ENCODE data around the gene ANKRD6. TPM values are rescaled to one million over a fixed set of nuclear protein-coding genes. Genes with fewer than 3 reads are reported as not detected.
"Not testable (repeated sequence)": the region's sequence is repeated elsewhere in the genome, so short reads cannot be mapped to it uniquely, and the experiment has no call there.

ANKRD6 gene
- total RNA-seq, 2 donors from 2014 or later, result 1.6 to 3.8 TPM

GRCh38 chr6:89619567-89619966 lies 186.6 kb downstream of the ANKRD6 start:
- no peak for ATAC-seq (replicated peaks)
- no peaks in the 10 kb centered on the region for H3K27me3 Mint-ChIP-seq
- H3K27ac Mint-ChIP-seq, result no peak overlapping the region
- no peaks in the 10 kb centered on the region for H3K9me3 Mint-ChIP-seq
- H3K4me3 Mint-ChIP-seq, result no peak overlapping the region
- no peaks in the 10 kb centered on the region for H3K4me1 Mint-ChIP-seq
- H3K36me3 Mint-ChIP-seq (ENCODE audit: low read depth), result no peaks in the 10 kb centered on the region

GRCh38 chr6:89623749-89624148 lies 190.8 kb downstream of the ANKRD6 start:
- Mint-ChIP-seq H3K4me1 (no peaks in the 10 kb centered on the region), H3K36me3 (ENCODE audit: low read depth) (no peaks in the 10 kb centered on the region), H3K4me3 (no peak overlapping the region), H3K27ac (no peak overlapping the region), H3K27me3 (no peaks in the 10 kb centered on the region), H3K9me3 (no peaks in the 10 kb centered on the region)
- ATAC-seq (replicated peaks), result no peak

- Mint-ChIP-seq H3K27ac (no peak overlapping the region), H3K27me3 (no peaks in the 10 kb centered on the region), H3K4me1 (peaks cover 8% of the 10 kb centered on the region), H3K9me3 (no peaks in the 10 kb centered on the region), H3K4me3 (no peak overlapping the region), H3K36me3 (ENCODE audit: low read depth) (peaks cover 26% of the 10 kb centered on the region)
- ATAC-seq (replicated peaks), result no peak
Measured at GRCh38 chr6:89630488-89630887, 197.5 kb downstream of the ANKRD6 start.

- H3K27me3 Mint-ChIP-seq, H3K27ac Mint-ChIP-seq: not testable (repeated sequence)
Measured at GRCh38 chr6:89636412-89636811, 203.5 kb downstream of the ANKRD6 start.

GRCh38 chr6:89637960-89638319 lies 205.0 kb downstream of the ANKRD6 start:
- peak overlapping the region; percentile 95 for H3K27ac Mint-ChIP-seq
- ATAC-seq (replicated peaks), result no peak
- no peaks in the 10 kb centered on the region for H3K27me3 Mint-ChIP-seq
- H3K36me3 Mint-ChIP-seq (ENCODE audit: low read depth), result peaks cover 73% of the 10 kb centered on the region
- H3K9me3 Mint-ChIP-seq, result no peaks in the 10 kb centered on the region
- peaks cover 22% of the 10 kb centered on the region for H3K4me1 Mint-ChIP-seq
- peak overlapping the region; percentile 89 for H3K4me3 Mint-ChIP-seq

More at GRCh38 chr6:89636412-89636811, 203.5 kb downstream of the ANKRD6 start:
- H3K9me3 Mint-ChIP-seq; H3K4me3 Mint-ChIP-seq; ATAC-seq (replicated peaks): not testable (repeated sequence)
- peaks cover 66% of the 10 kb centered on the region for H3K36me3 Mint-ChIP-seq (ENCODE audit: low read depth)
- H3K4me1 Mint-ChIP-seq, result peaks cover 22% of the 10 kb centered on the region

GRCh38 chr6:89638320-89639195 lies 205.6 kb downstream of the ANKRD6 start, which contains the start of gene LYRM2:
Gene LYRM2 (minus strand): TSS chr6:89638747. CDS start chr6:89638716, 31 bp downstream.
- ATAC-seq (replicated peaks), result peak; percentile 98
- H3K27ac Mint-ChIP-seq, result peak within 1 kb of the TSS; percentile 95
- peaks cover 22% of the 10 kb centered on the region for H3K4me1 Mint-ChIP-seq
- H3K36me3 Mint-ChIP-seq (ENCODE audit: low read depth), result peaks cover 76% of the 10 kb centered on the region
- peak within 1 kb of the TSS; percentile 89 for H3K4me3 Mint-ChIP-seq
- H3K9me3 Mint-ChIP-seq, result no peaks in the 10 kb centered on the region
- no peaks in the 10 kb centered on the region for H3K27me3 Mint-ChIP-seq

- peaks cover 75% of the 10 kb centered on the region for H3K36me3 Mint-ChIP-seq (ENCODE audit: low read depth)
- no peak overlapping the region for H3K4me3 Mint-ChIP-seq
- ATAC-seq (replicated peaks), result no peak
- no peaks in the 10 kb centered on the region for H3K27me3 Mint-ChIP-seq
- H3K9me3 Mint-ChIP-seq, result no peaks in the 10 kb centered on the region
- H3K27ac Mint-ChIP-seq, result peak overlapping the region; percentile 4
- H3K4me1 Mint-ChIP-seq, result peaks cover 22% of the 10 kb centered on the region
Measured at GRCh38 chr6:89640804-89641203, 207.9 kb downstream of the ANKRD6 start.

- H3K27me3 Mint-ChIP-seq; H3K27ac Mint-ChIP-seq; H3K4me3 Mint-ChIP-seq; H3K9me3 Mint-ChIP-seq; ATAC-seq (replicated peaks): not testable (repeated sequence)
- Mint-ChIP-seq H3K4me1 (peaks cover 22% of the 10 kb centered on the region), H3K36me3 (ENCODE audit: low read depth) (peaks cover 75% of the 10 kb centered on the region)
Measured at GRCh38 chr6:89641581-89641980, 208.6 kb downstream of the ANKRD6 start.

- Mint-ChIP-seq H3K36me3 (ENCODE audit: low read depth) (peaks cover 75% of the 10 kb centered on the region), H3K4me3 (no peak overlapping the region), H3K27me3 (no peaks in the 10 kb centered on the region), H3K4me1 (peaks cover 22% of the 10 kb centered on the region), H3K27ac (no peak overlapping the region), H3K9me3 (no peaks in the 10 kb centered on the region)
- ATAC-seq (replicated peaks), result no peak
Measured at GRCh38 chr6:89642956-89643355, 210.0 kb downstream of the ANKRD6 start.

- Mint-ChIP-seq H3K27me3 (no peaks in the 10 kb centered on the region), H3K4me3 (no peak overlapping the region), H3K27ac (no peak overlapping the region), H3K4me1 (peaks cover 18% of the 10 kb centered on the region), H3K36me3 (ENCODE audit: low read depth) (peaks cover 75% of the 10 kb centered on the region), H3K9me3 (no peaks in the 10 kb centered on the region)
- ATAC-seq (replicated peaks), result no peak
Measured at GRCh38 chr6:89643406-89643805, 210.5 kb downstream of the ANKRD6 start.

- H3K36me3 Mint-ChIP-seq (ENCODE audit: low read depth), result peaks cover 86% of the 10 kb centered on the region
- H3K27ac Mint-ChIP-seq, result peak overlapping the region; percentile 60
- peaks cover 6% of the 10 kb centered on the region for H3K4me1 Mint-ChIP-seq
- no peak for ATAC-seq (replicated peaks)
- H3K9me3 Mint-ChIP-seq, result no peaks in the 10 kb centered on the region
- no peaks in the 10 kb centered on the region for H3K27me3 Mint-ChIP-seq
- no peak overlapping the region for H3K4me3 Mint-ChIP-seq
Measured at GRCh38 chr6:89644864-89645263, 211.9 kb downstream of the ANKRD6 start.

GRCh38 chr6:89649682-89650081 lies 216.7 kb downstream of the ANKRD6 start:
- Mint-ChIP-seq H3K27ac (no peak overlapping the region), H3K4me3 (no peak overlapping the region), H3K4me1 (no peaks in the 10 kb centered on the region), H3K36me3 (ENCODE audit: low read depth) (peaks cover 98% of the 10 kb centered on the region), H3K27me3 (no peaks in the 10 kb centered on the region), H3K9me3 (no peaks in the 10 kb centered on the region)
- ATAC-seq (replicated peaks), result no peak

- no peak for ATAC-seq (replicated peaks)
- Mint-ChIP-seq H3K27ac (no peak overlapping the region), H3K9me3 (no peaks in the 10 kb centered on the region), H3K36me3 (ENCODE audit: low read depth) (peaks cover 99% of the 10 kb centered on the region), H3K4me1 (no peaks in the 10 kb centered on the region), H3K4me3 (no peak overlapping the region), H3K27me3 (no peaks in the 10 kb centered on the region)
Measured at GRCh38 chr6:89650579-89650978, 217.6 kb downstream of the ANKRD6 start.

- ATAC-seq (replicated peaks), result no peak
- Mint-ChIP-seq H3K9me3 (no peaks in the 10 kb centered on the region), H3K27me3 (no peaks in the 10 kb centered on the region)
Measured at GRCh38 chr6:89655122-89655521, 222.2 kb downstream of the ANKRD6 start.

GRCh38 chr6:89657445-89658158 lies 224.7 kb downstream of the ANKRD6 start:
- Mint-ChIP-seq H3K4me1 (no peaks in the 10 kb centered on the region), H3K27me3 (no peaks in the 10 kb centered on the region), H3K36me3 (ENCODE audit: low read depth) (peaks cover 96% of the 10 kb centered on the region), H3K9me3 (no peaks in the 10 kb centered on the region), H3K27ac (no peak overlapping the region), H3K4me3 (no peak overlapping the region)
- ATAC-seq (replicated peaks), result no peak

More at GRCh38 chr6:89655122-89655521, 222.2 kb downstream of the ANKRD6 start:
- no peak overlapping the region for H3K27ac Mint-ChIP-seq
- no peak overlapping the region for H3K4me3 Mint-ChIP-seq
- no peaks in the 10 kb centered on the region for H3K4me1 Mint-ChIP-seq
- H3K36me3 Mint-ChIP-seq (ENCODE audit: low read depth), result peaks cover 99% of the 10 kb centered on the region

Measured in activated T-helper 17 cell treated with anti-CD3 and anti-CD28 coated beads, Interleukin-2, amount 50 U/mL, for 72 hours (primary cell).